ENCODE measurements around the gene CLDND2. TPM values are rescaled to one million over a fixed set of nuclear protein-coding genes. Genes with fewer than 3 reads are reported as not detected.

Gene CLDND2
- total and polyA plus RNA-seq, 12 donors = 1.2 to 2.2 (median 1.6) TPM; not detected in 2

GRCh38 chr19:51324167-51324481 is 44.7 kb downstream of the CLDND2 start:
- H3K27ac ChIP-seq = no peak overlapping the region
- ATAC-seq (peak in 1 of 8 donors; percentile 19), DNase-seq (no peak)
- no peaks in the 10 kb centered on the region for H3K36me3 ChIP-seq
- 67% methylated on average over 6 of the region's 6 CpGs for WGBS, 2 donors
- H3K4me3 ChIP-seq = no peak overlapping the region
- H3K27me3 ChIP-seq = peaks cover 7 to 70% (median 51%) of the 10 kb centered on the region in 7 donors
- TF ChIP-seq CTCF (IDR thresholded peaks at IDR 0.05) = no peak
- intact Hi-C loops (cut with DNase I) = no loop called here
- H3K4me1 ChIP-seq = peaks cover 3 to 14% (median 11%) of the 10 kb centered on the region in 9 donors
- no peaks in the 10 kb centered on the region for H3K9me3 ChIP-seq

- peaks cover 3 to 14% (median 11%) of the 10 kb centered on the region in 9 donors for H3K4me1 ChIP-seq
- no peak overlapping the region for H3K27ac ChIP-seq
- H3K4me3 ChIP-seq = no peak overlapping the region
- DNase-seq = no peak
- H3K36me3 ChIP-seq = no peaks in the 10 kb centered on the region
- no peak for TF ChIP-seq CTCF (IDR thresholded peaks at IDR 0.05)
- 73 to 74% methylated on average over 29 of the region's 29 CpGs for WGBS, 2 donors
- no peaks in the 10 kb centered on the region for H3K9me3 ChIP-seq
- intact Hi-C loops (cut with DNase I) = no loop called here
- no peak for ATAC-seq
- peaks cover 7 to 65% (median 46%) of the 10 kb centered on the region in 7 donors for H3K27me3 ChIP-seq
Measured at GRCh38 chr19:51323481-51324166, 45.2 kb downstream of the CLDND2 start.

- WGBS, 2 donors = 73 to 75% methylated on average over 14 of the region's 14 CpGs
- ATAC-seq (no peak), DNase-seq (no peak)
- H3K36me3 ChIP-seq = no peaks in the 10 kb centered on the region
- intact Hi-C loops (cut with DNase I) = no loop called here
- peaks cover 0 to 57% (median 38%) of the 10 kb centered on the region in 7 donors for H3K27me3 ChIP-seq
- no peaks in the 10 kb centered on the region for H3K9me3 ChIP-seq
- H3K27ac ChIP-seq = no peak overlapping the region
- peaks cover 0 to 2% (median 0%) of the 10 kb centered on the region in 9 donors for H3K4me1 ChIP-seq
- TF ChIP-seq CTCF (IDR thresholded peaks at IDR 0.05) = no peak
- no peak overlapping the region for H3K4me3 ChIP-seq
Measured at GRCh38 chr19:51321799-51322198, 47.0 kb downstream of the CLDND2 start.

GRCh38 chr19:51320280-51320657 is 48.5 kb downstream of the CLDND2 start:
- Histone ChIP-seq H3K4me3 (no peak overlapping the region), H3K36me3 (no peaks in the 10 kb centered on the region), H3K4me1 (no peaks in the 10 kb centered on the region), H3K27ac (no peak overlapping the region), H3K27me3 (peaks cover 0 to 53% (median 32%) of the 10 kb centered on the region in 7 donors), H3K9me3 (no peaks in the 10 kb centered on the region)
- ATAC-seq (peak in 1 of 8 donors; percentile 17), DNase-seq (no peak)
- TF ChIP-seq CTCF (IDR thresholded peaks at IDR 0.05) = no peak
- intact Hi-C loops (cut with DNase I) = no loop called here
- 25 to 26% methylated on average over 12 to 14 of the region's 14 CpGs for WGBS, 2 donors

Measured in heart right ventricle (tissue), 16 donors.